Stimulated activated CD4-positive, alpha-beta T cell treated with anti-CD3 and anti-CD28 coated beads, Interleukin-2, amount 100 ng/mL, for 24 hours (primary cell): ENCODE measurements around the gene LIME1.

ENCODE experiments used
- DNase-seq, 2 donors: peaks; one replicate each; pipeline ENCODE4 v3.0.0-alpha.2; 2020

The LIME1 gene

GRCh38 chr20:63697357-63697867 lies 39.1 kb upstream of the LIME1 start:
- no peak for DNase-seq

- DNase-seq, result no peak
Observed at GRCh38 chr20:63697868-63698545, 38.5 kb upstream of the LIME1 start.

- peak; percentile 65 to 71 for DNase-seq
Observed at GRCh38 chr20:63698739-63699465, 37.6 kb upstream of the LIME1 start.

DNA sequence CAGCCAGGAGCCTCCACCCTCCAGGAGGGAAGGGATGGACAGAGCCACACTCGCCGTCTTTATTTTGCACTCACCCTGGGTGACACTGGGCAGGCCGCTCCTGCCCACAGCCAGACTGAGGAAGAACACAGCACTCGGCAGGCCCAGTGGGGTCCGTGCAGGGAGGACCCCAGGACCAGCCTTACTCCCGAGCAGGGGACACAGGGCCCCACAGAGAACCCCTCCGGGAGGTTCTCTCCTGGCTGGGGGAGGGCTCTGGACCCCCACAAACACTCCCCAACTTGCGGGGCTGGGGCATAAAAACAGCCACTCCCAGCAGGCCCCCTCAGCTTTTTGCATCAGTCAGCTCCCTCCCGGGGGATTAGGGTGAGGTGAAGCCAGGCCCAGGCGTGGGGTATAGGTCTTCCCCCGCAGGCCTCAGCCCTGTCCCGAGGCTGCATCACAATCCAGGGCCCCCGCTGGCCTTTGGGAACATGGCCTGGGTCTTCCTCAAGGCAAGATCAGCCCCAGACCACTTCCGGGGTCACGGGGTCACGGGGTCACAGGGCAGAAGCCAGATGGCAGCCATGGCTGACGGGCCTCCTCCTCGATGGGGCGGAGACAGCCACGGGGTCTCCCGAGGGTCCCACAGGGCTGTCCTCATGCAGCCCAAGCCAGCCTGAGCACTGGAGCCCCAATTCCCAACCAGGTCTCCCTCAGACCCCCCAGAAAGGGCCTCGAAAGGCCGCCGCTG lies 36.8 kb upstream of the LIME1 start:
- DNase-seq, result no peak

DNA sequence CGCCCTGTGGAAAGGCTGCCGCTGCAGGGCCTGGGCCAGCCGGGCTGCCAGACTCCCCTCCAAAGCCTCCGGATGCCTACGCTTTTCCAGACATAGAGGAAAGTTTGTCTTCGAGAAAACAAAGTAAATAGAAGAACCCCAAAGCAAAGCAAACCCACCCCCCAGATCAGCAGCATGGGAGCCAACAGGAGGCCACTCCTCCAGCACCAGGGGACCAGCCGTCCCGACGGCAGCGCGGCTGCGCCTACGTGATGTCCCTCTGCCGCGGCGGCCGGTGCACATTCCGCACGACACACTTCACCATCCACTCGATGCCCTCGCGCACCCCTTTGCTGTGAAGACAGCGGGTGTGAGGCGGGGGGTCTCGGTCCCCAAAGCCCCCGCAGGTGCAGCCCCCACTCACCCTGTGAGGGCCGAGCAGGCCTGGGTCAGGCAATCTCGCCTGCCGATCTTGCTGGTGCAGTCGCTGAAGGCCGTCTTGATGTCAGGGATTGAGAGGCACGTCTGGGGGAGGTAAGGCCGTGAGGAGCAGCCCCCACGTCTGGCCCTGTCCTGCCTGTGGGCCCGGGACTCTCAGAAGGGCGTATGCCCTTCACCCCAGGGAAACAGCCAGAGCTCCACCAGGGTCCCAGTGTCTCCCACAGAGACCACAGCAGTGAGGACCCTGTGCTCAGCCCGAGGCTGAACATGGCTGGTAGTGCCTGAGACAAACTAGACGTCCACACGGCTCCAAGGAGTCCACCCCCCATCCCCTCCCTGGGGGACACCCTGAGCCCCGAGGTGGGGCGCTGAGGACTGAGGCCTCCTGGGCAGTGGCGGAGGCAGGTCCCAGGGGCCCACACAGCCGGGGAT lies 36.0 kb upstream of the LIME1 start:
- no peak for DNase-seq

GRCh38 chr20:63701051-63701328 lies 35.5 kb upstream of the LIME1 start:
- DNase-seq, result no peak

DNA sequence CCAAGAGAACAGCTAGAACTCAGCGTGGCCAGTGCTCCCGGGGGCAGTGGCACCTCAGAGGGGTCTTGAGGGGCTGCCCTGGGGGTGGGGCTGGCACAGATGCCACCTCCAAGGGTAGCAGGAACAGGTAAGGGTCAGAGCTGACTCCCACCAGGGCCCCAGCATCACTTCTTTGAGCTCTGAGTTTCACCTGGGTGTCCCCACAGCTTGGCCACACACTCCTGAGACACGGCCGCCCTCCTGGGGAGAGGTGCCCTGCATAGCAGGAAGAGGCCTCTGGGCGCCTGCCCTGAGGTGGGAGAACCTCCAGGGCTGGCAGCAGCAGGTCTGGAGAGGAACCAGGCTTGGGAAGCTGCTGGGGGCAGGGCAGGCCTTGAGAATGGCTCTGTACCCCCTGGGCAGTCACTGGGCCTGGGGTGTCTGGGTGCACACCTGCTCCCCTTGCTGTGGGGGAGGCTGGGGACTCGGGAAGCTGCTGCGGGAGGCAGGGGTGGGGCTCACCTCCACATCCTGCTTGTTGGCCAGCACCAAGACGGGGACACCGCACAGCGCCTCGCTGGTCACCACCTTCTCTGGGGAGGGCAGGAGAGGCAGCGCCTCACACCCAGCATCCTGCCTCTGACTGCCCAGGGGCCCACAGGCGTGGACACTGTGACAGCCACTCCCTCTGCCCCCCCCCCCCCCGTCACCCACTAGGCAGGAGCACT lies 35.0 kb upstream of the LIME1 start:
- no peak for DNase-seq

DNA sequence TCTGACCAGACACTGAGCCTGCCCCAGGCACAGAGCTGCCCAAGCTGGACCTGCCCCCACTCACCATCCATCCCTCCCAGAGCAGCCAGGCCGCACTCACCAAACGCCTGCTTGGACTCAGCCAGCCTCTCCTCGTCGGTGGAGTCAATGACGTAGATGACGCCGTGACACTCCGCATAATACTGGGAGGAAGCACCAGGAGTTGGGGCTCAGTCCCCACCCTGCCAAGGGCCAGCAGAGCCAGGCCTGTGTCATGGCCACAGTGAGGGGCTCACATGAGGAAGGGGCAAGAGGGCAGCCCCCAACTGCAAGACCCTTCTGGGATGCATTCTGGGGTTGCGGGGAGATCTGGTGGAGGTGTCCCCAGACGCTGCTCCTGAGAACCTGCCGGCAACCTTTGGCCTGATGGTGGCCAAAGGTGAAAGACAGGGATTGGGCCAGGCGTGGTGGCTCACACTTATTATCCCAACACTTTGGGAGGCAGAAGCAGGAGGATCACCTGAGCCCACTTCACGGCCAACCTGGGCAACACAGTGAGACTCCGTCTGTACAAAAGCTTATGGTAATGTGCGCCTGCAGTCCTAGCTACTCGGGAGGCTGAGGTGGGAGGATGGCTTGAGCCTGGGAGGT lies 34.3 kb upstream of the LIME1 start:
- DNase-seq, result no peak

DNA sequence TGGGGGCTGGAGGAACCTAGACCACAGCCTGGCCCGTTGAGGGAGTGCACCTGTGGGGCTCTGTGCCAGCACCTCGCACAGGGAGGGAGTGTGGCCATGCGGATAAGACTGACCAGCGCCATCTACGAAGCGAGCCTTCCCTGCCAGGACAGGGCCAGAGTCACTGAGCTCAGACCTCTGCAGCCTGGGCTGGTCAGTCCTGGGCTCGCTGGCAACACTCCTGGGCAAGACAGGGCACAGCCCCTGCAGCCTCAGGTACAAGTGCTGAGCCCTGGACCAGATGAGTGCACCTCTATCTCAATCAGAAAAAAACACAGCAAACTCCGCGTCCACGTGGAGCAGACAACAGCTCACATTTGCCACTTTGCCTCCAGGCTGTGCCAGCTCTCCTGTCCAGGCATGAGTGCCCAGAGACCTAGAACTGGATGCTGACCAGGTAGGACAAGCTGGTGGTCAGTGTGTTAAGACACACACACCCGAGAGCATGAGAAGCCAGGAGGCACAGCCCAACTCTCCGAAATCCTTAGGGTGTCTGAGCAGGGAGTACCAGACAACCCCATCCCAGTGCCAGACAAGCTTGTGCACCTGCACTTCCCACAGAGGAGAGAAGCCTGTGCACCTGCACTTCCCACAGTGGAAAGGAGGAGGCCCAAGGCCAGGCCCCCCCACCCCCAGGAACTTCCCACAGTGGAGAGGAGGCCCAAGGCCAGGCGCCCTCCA lies 33.6 kb upstream of the LIME1 start:
- DNase-seq, result no peak

DNA sequence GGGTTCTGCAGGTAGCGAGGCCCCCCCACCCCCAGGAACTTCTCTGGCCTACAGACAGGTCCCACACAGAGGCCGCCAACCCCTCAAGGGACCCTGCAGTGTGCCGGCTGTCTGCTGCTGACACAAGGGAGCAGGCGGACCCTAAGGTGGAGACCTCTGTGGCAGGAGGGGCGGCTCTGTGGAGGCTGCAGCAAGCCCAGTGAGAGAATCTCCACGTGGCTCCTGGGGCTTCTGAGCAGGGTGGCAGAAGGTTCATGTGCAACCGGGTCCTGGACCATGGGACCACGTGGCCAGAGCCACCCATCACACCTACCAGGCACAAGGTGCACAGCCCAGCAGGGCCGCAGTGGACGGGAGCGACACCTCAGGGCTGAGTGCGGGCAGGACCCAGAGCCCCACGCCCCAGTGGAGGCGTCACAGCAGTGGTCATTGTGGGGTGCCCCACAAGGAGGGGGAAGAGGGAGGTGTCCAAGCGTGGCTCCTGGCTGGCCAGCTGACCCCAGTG lies 32.9 kb upstream of the LIME1 start:
- DNase-seq, result no peak

DNA sequence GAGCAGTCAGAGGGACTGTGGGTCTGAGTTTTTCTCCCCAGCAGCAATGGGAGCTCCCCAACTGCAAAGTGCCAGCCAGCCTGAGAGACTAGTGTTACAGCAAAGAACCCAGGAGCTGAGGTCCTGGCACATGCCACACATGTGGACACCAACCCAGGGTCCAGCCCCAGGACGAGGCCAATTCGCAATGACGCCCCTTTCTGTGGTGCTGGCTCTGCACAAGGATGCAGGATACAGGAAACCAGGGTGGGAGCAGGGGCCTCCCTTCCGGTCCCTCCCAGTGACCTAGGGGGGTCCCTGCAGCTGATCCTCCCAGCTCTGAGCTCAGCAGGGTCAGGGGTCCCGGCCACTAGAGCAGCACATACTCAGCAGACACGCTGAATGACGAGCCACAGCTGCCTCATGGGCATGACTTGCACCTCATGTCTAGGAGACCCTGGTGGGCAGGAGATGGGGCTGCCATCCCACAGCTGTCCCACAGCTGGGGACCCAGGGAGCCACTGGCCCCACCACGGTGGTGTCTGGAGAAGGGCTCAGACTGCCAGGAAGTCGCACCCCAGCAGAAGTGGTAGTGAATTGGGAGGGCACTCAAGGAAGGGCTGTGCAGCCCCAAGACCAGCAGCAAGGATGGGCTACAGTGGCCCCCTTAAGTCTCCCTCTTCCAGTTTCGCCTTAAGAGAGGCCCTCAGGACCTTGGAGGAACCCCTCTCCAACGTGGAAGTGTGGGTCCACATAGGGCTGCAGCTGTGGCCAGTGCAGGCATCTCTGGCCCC lies 32.3 kb upstream of the LIME1 start:
- DNase-seq, result no peak

DNA sequence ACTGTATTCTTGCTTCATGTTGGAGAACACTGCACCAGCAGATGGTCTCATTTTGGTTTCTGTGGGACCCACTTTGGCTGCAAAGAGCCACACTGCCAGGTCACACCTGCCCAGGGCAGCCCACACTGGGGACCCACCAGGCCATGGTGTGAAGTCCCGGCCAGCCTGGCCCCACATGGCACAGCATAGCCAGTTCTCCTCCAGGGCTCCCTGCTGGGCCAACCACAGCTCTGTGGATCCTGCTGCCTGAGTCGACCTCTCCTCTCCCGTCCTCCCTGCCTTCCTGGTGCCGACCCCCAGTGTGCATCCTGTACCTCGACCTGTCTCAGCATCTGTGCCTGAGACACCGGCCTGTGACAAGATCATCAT lies 31.7 kb upstream of the LIME1 start:
- DNase-seq, result no peak

GRCh38 chr20:63705232-63706026 lies 31.0 kb upstream of the LIME1 start:
- DNase-seq, result no peak

GRCh38 chr20:63706027-63706695 lies 30.3 kb upstream of the LIME1 start:
- no peak for DNase-seq

GRCh38 chr20:63706852-63707557 lies 29.5 kb upstream of the LIME1 start:
- peak; percentile 70 to 71 for DNase-seq

GRCh38 chr20:63707558-63708300 lies 28.7 kb upstream of the LIME1 start, which contains the start of the genes ARFRP1 and ZGPAT:
ARFRP1 (minus strand) TSS chr20:63707976; CDS start chr20:63707091, 885 bp downstream.
ZGPAT (plus strand) TSS chr20:63708039; CDS start chr20:63708581, 542 bp downstream.
- DNase-seq, result peak; percentile 88 to 89
